ENCODE data around the gene INTS1.

Gene INTS1

DNA sequence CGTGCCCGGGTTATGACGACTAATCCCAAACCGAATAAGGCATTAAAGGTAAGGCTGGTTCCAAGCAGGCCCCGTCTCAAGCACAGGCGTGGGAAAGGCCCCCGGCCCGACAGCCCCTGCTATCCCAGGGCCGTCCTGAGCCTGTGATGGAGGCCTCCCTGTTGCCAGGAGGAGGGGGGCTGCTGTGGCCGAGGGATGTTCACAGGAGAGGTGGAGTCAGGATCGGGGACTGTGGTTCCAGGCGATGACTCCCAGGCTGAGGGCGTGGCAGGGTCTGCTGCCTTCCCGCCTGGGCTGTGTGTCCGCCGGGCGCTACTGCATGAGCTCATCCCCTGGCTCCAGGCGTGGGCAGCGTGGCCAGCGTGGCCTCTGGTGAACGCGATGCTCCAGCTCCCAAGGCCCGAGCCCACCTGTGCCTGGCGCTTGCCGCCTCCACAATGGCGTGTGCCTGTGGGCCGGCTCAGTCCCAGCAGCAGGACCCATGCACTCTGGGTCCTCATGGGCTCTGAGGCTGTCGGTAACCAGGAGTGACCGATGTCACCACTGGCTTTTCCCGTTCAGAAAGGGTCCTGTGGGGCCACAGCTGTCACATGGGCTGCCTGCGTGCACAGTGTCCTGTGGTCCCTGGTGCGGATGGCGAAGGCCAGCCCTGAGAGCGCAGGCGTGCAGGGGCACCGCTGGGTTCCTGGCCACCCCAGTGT is 35.1 kb upstream of the INTS1 start:
- H3K4me3 ChIP-seq (ENCODE audit: low read length), result no peak overlapping the region
- no peaks in the 10 kb centered on the region for H3K9me2 ChIP-seq (replicated peaks; ENCODE audit: control insufficient read depth, low read length)
- H3K9me3 ChIP-seq (ENCODE audit: control insufficient read depth, insufficient read depth, low read length), result no peaks in the 10 kb centered on the region
- no peak for TF ChIP-seq EZH2phosphoT487 (IDR thresholded peaks at IDR 0.05; ENCODE audit: borderline replicate concordance, low read length)
- TF ChIP-seq, protein P1, sequence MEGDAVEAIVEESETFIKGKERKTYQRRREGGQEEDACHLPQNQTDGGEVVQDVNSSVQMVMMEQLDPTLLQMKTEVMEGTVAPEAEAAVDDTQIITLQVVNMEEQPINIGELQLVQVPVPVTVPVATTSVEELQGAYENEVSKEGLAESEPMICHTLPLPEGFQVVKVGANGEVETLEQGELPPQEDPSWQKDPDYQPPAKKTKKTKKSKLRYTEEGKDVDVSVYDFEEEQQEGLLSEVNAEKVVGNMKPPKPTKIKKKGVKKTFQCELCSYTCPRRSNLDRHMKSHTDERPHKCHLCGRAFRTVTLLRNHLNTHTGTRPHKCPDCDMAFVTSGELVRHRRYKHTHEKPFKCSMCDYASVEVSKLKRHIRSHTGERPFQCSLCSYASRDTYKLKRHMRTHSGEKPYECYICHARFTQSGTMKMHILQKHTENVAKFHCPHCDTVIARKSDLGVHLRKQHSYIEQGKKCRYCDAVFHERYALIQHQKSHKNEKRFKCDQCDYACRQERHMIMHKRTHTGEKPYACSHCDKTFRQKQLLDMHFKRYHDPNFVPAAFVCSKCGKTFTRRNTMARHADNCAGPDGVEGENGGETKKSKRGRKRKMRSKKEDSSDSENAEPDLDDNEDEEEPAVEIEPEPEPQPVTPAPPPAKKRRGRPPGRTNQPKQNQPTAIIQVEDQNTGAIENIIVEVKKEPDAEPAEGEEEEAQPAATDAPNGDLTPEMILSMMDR (IDR thresholded peaks at IDR 0.05; ENCODE audit: low read depth, low read length, poor library complexity, severe bottlenecking), result no peak
- H3K36me3 ChIP-seq (ENCODE audit: control insufficient read depth, low read length), result peaks cover 87% of the 10 kb centered on the region
- no peak overlapping the region for H3K27ac ChIP-seq (ENCODE audit: low read depth, low read length)
- peaks cover 12% of the 10 kb centered on the region; the same call in 1 of the 2 replicates for H4K20me1 ChIP-seq (ENCODE audit: control insufficient read depth, insufficient read depth, low read depth, low read length)
- no peak overlapping the region for H3K4me2 ChIP-seq (ENCODE audit: low read length)
- H3K4me1 ChIP-seq (ENCODE audit: control insufficient read depth, low read length), result no peaks in the 10 kb centered on the region
- H3F3A ChIP-seq (ENCODE audit: control insufficient read depth, insufficient read depth), result peaks cover 3% of the 10 kb centered on the region
- H3K79me2 ChIP-seq (ENCODE audit: control insufficient read depth, low read length), result peaks cover 56% of the 10 kb centered on the region
- H3K27me3 ChIP-seq (ENCODE audit: control insufficient read depth, low read length), result no peaks in the 10 kb centered on the region

DNA sequence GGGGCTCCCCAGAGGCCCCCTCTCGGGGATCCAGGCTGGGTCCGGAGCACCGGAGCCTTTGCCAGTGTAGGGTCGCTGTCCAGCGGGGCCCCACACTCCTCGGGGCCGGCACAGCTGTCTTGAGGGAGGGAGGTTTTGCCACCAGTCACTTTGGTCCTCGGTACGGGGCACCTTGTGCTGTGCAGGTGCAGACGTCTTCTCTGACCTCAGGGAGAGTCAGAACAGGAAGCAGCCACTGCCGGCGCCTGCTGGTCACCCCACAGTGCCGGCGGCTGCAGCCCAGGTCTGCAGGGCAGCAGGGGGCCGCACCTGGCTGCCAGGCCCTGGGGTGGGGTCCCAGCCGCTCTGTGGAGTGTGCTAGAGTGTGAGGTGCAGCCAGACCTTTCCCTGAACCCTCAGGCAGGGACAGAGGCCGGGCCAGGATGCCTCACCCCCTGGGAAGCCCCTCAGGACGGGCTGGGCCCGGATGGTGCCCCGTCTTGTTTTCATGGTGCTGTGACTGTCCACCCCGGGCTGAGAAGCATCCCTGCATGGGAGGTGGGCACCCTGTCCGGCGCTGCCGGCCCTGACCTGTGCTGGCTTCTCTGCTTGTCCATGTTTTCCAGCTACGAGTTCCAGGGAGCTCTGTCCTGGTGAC is 34.5 kb upstream of the INTS1 start:
- H3K9me3 ChIP-seq (ENCODE audit: control insufficient read depth, insufficient read depth, low read length), result no peaks in the 10 kb centered on the region
- H3K4me2 ChIP-seq (ENCODE audit: low read length), result no peak overlapping the region
- H3K4me3 ChIP-seq (ENCODE audit: low read length), result no peak overlapping the region
- TF ChIP-seq, protein P1 (IDR thresholded peaks at IDR 0.05; ENCODE audit: low read depth, low read length, poor library complexity, severe bottlenecking), result no peak
- TF ChIP-seq EZH2phosphoT487 (IDR thresholded peaks at IDR 0.05; ENCODE audit: borderline replicate concordance, low read length), result no peak
- no peak overlapping the region for H3K27ac ChIP-seq (ENCODE audit: low read depth, low read length)
- no peaks in the 10 kb centered on the region for H3K9me2 ChIP-seq (replicated peaks; ENCODE audit: control insufficient read depth, low read length)
- H3K4me1 ChIP-seq (ENCODE audit: control insufficient read depth, low read length), result peaks cover 3% of the 10 kb centered on the region
- peaks cover 3% of the 10 kb centered on the region for H3F3A ChIP-seq (ENCODE audit: control insufficient read depth, insufficient read depth)
- H4K20me1 ChIP-seq (ENCODE audit: control insufficient read depth, insufficient read depth, low read depth, low read length), result peaks cover 12% of the 10 kb centered on the region; the same call in 1 of the 2 replicates
- H3K27me3 ChIP-seq (ENCODE audit: control insufficient read depth, low read length), result no peaks in the 10 kb centered on the region
- peaks cover 86% of the 10 kb centered on the region for H3K36me3 ChIP-seq (ENCODE audit: control insufficient read depth, low read length)
- H3K79me2 ChIP-seq (ENCODE audit: control insufficient read depth, low read length), result peaks cover 63% of the 10 kb centered on the region

DNA sequence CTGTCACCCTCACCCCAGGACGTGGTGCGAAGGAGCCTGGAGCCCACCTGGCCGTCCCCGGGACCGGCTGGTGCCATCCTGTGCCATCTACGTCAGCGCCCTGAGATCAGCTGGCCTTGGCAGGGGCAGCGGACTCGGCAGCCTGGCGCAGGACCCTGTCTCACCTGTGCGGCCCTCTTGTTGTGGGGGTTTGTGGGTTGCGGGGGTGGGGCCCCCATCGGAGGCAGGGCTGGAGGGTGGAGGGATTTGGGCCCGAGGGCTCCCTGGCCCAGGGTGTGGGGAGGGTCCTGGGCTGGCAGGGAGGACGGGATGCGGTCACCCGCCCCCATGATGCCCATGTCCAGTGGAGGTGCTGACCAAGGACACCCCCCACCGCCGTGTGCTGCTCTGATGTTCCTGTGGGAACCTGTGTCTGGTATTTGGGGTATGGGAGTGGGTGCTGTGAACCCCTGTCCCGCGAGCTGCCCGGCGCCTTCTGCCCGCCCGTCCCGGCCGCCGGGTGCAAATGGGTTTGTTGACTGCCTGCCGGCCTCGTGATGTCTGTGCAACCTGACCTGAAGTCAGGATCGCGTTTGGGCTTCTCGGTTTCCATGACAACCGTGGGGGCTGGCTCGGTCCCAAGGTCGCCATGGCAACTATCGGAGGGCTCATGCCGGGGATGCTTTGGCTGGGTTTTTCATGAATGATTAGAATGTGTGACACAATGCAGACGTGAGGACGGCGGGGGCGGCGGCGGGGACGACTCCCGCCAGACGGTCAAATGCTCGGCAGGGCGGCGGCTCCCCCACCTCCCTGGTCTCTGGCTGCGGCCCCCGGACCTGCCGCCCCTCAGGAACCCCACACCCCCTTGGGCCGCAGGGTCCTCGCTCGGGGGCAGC is 33.6 kb upstream of the INTS1 start:
- H3K27me3 ChIP-seq (ENCODE audit: control insufficient read depth, low read length), result no peaks in the 10 kb centered on the region
- peaks cover 3% of the 10 kb centered on the region for H3F3A ChIP-seq (ENCODE audit: control insufficient read depth, insufficient read depth)
- H3K27ac ChIP-seq (ENCODE audit: low read depth, low read length), result no peak overlapping the region
- H4K20me1 ChIP-seq (ENCODE audit: control insufficient read depth, insufficient read depth, low read depth, low read length), result peaks cover 12% of the 10 kb centered on the region; the same call in 1 of the 2 replicates
- H3K9me2 ChIP-seq (replicated peaks; ENCODE audit: control insufficient read depth, low read length), result no peaks in the 10 kb centered on the region
- H3K79me2 ChIP-seq (ENCODE audit: control insufficient read depth, low read length), result peaks cover 72% of the 10 kb centered on the region
- no peak overlapping the region for H3K4me2 ChIP-seq (ENCODE audit: low read length)
- H3K36me3 ChIP-seq (ENCODE audit: control insufficient read depth, low read length), result peaks cover 88% of the 10 kb centered on the region
- TF ChIP-seq, protein P1 (IDR thresholded peaks at IDR 0.05; ENCODE audit: low read depth, low read length, poor library complexity, severe bottlenecking), result no peak
- TF ChIP-seq EZH2phosphoT487 (IDR thresholded peaks at IDR 0.05; ENCODE audit: borderline replicate concordance, low read length), result no peak
- H3K9me3 ChIP-seq (ENCODE audit: control insufficient read depth, insufficient read depth, low read length), result no peaks in the 10 kb centered on the region
- no peak overlapping the region for H3K4me3 ChIP-seq (ENCODE audit: low read length)
- peaks cover 12% of the 10 kb centered on the region for H3K4me1 ChIP-seq (ENCODE audit: control insufficient read depth, low read length)
